Mucosa of stomach (tissue), 1 donor: ENCODE data around the gene FOXN3.

ENCODE experiments used
- H3K27me3 ChIP-seq: one replicate; pipeline ENCODE4 v1.7.0; 2013; ENCODE audit warnings: mild to moderate bottlenecking, low read length; ENCODE audit not compliant: control insufficient read depth, insufficient read depth
- H3K36me3 ChIP-seq: one replicate; pipeline ENCODE4 v1.7.0; 2013; ENCODE audit warnings: low read length; ENCODE audit not compliant: control insufficient read depth, insufficient read depth
- H3K4me1 ChIP-seq: one replicate; pipeline ENCODE4 v1.7.0; 2013; ENCODE audit warnings: mild to moderate bottlenecking, low read length; ENCODE audit not compliant: control insufficient read depth, insufficient read depth
- H3K4me3 ChIP-seq: one replicate; pipeline ENCODE4 v1.7.0; 2013; ENCODE audit warnings: low read length
- H3K9ac ChIP-seq: one replicate; pipeline ENCODE4 v1.7.0; 2013; ENCODE audit warnings: mild to moderate bottlenecking, low read length, moderate library complexity
- H3K9me3 ChIP-seq: one replicate; pipeline ENCODE4 v1.7.0; 2013; ENCODE audit warnings: mild to moderate bottlenecking, low read length, moderate library complexity; ENCODE audit not compliant: control insufficient read depth
- donor health status: Pancreatic carcinoma.

Gene FOXN3

DNA sequence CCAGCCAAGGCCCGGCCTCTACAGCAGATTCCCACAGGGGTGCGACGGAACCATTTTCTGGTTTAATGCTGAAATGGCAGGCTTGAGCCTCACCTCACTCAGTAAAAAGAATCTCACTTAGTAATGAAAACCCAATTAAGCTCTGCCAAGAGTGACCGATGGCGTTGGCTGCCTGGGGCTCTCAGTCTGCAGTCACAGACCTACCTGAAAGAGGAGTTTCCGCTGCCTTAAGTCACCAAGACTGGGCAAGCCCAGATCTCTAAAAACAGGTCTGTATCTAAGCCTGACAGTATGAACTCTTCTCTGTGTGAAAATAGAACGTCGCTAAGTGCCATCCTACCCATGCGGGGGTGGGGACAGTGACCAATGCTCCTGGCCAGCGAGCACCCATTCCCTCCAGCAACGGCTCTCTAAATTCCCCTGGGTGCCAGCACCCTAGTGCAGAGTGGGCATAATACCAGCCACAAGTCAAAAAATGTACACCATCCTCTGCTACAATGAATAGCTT, 107.3 kb downstream of the FOXN3 start:
- Histone ChIP-seq H3K9me3 (no peaks in the 10 kb centered on the region), H3K27me3 (no peaks in the 10 kb centered on the region), H3K4me3 (no peak overlapping the region), H3K36me3 (no peaks in the 10 kb centered on the region), H3K4me1 (peaks cover 18% of the 10 kb centered on the region), H3K9ac (no peak overlapping the region)

DNA sequence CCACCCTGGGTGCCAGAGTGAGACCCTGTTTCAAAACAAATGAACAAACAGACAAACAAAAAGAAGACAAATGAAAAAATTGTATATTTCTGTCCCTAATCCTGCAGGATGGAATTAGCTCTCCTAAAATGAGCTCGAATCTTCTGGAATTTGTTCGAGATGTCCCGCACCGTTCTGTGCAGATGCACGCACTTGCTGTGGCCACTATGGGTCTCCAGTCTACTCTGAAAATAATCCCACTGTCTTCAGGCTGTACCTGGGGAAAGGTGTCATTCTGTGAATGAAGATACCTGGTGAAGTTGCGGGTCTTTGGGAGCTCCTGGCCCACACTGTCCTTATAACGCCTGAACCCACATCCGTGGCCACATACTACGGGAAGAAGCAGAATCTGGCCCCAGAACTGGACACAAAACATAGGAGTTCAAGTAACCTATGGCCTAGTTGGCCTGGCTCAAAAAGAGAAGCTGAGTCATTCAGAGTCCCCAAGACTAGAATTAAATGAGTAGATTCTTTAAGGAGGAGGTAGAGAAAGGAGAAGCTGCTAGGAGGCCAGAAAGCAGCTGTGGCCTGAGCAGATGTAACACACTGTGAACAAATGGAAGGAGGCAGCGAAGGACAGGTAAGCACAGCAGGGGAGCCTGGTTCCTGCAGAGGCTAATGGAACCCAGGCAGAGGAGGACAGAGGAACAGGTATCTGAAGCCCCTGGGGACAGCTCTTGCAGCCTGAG, 108.6 kb downstream of the FOXN3 start:
- Histone ChIP-seq H3K4me3 (no peak overlapping the region), H3K27me3 (no peaks in the 10 kb centered on the region), H3K4me1 (peaks cover 28% of the 10 kb centered on the region), H3K9me3 (no peaks in the 10 kb centered on the region), H3K9ac (no peak overlapping the region), H3K36me3 (no peaks in the 10 kb centered on the region)

- no peaks in the 10 kb centered on the region for H3K36me3 ChIP-seq
- H3K9me3 ChIP-seq: no peaks in the 10 kb centered on the region
- no peak overlapping the region for H3K9ac ChIP-seq
- no peak overlapping the region for H3K4me3 ChIP-seq
- H3K4me1 ChIP-seq: peaks cover 28% of the 10 kb centered on the region
- no peaks in the 10 kb centered on the region for H3K27me3 ChIP-seq
Measured at GRCh38 chr14:89307409-89307808, 109.6 kb downstream of the FOXN3 start.

GRCh38 chr14:89304972-89305703, 111.9 kb downstream of the FOXN3 start:
- Histone ChIP-seq H3K9ac (no peak overlapping the region), H3K4me1 (peaks cover 28% of the 10 kb centered on the region), H3K4me3 (no peak overlapping the region), H3K27me3 (no peaks in the 10 kb centered on the region), H3K9me3 (no peaks in the 10 kb centered on the region), H3K36me3 (no peaks in the 10 kb centered on the region)

GRCh38 chr14:89304561-89304960, 112.5 kb downstream of the FOXN3 start:
- Histone ChIP-seq H3K36me3 (no peaks in the 10 kb centered on the region), H3K27me3 (no peaks in the 10 kb centered on the region), H3K4me3 (no peak overlapping the region), H3K4me1 (peaks cover 28% of the 10 kb centered on the region), H3K9ac (peak overlapping the region; percentile 3), H3K9me3 (no peaks in the 10 kb centered on the region)

DNA sequence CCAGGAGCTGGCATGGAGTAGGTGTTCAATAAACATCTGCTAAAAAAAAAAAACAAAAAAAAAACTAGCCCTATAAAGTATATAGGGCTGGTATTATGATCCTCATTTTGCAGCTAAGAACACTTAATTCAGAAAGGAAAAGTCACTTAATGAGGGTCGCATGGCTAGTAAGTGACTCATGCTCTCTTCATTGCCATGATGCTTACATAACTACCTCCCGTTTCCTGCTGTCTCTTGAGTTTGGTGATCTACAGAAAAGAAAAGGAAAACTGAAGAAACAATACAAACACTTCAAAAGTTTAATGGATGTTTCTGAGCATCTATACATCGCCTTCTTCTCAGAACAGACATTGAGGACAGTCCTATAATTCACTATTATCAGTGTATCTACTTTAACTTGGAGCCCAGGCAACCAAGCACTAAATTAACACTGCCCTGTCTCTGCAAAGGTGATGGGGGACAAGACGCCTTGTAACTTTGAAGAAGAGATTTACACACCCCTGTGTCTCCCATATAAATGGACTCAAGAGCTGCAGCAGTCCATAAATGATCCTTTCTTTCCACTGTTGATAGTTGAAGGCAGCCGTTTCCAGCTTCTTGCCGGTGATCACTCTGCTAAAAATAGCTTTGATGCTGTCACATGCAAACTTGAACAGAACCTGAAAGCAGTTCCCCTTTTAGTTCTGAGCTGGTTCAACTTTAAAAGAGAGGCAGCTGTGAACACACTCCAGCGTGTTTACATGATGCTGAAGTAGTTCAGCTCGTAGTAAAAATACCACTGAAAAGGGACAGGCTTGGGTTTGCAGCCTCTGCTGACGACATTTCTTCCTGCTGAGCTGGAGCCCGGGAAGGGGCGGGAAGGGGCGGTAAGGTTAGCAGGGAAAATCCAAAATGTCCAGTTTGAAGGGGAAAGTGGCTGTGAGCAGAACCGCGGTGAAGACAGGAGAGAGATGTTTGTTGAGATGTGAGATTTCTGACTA, 113.3 kb downstream of the FOXN3 start:
- Histone ChIP-seq H3K4me3 (no peak overlapping the region), H3K27me3 (no peaks in the 10 kb centered on the region), H3K9ac (peak overlapping the region; percentile 3), H3K36me3 (no peaks in the 10 kb centered on the region), H3K4me1 (peaks cover 25% of the 10 kb centered on the region), H3K9me3 (no peaks in the 10 kb centered on the region)

GRCh38 chr14:89302396-89302950, 114.6 kb downstream of the FOXN3 start:
- H3K27me3 ChIP-seq: no peaks in the 10 kb centered on the region
- no peaks in the 10 kb centered on the region for H3K9me3 ChIP-seq
- H3K4me1 ChIP-seq: peaks cover 21% of the 10 kb centered on the region
- no peak overlapping the region for H3K4me3 ChIP-seq
- no peaks in the 10 kb centered on the region for H3K36me3 ChIP-seq
- no peak overlapping the region for H3K9ac ChIP-seq

DNA sequence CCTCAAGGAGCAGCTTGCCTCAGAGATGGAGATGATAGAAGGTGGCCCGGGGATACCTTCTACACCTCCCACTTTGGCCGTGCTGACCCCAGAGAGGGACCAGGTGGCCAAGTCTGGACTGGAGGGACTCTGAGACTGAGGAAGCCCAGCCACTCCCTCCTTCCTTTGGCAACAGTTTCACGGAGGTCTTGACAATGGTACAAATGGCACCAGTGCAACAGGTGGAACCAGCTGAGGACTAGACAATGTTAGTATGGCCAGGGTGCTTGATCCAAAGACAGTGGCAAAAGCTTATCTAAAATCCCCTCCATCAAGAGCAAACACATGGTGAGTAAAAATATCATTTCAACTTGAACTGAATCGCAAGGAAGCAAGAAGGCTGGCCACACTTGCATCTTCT, 117.4 kb downstream of the FOXN3 start:
- no peaks in the 10 kb centered on the region for H3K9me3 ChIP-seq
- H3K9ac ChIP-seq: no peak overlapping the region
- H3K36me3 ChIP-seq: no peaks in the 10 kb centered on the region
- H3K4me1 ChIP-seq: peaks cover 9% of the 10 kb centered on the region
- H3K27me3 ChIP-seq: no peaks in the 10 kb centered on the region
- H3K4me3 ChIP-seq: no peak overlapping the region

GRCh38 chr14:89298056-89298834, 118.8 kb downstream of the FOXN3 start:
- Histone ChIP-seq H3K4me3 (no peak overlapping the region), H3K9ac (no peak overlapping the region), H3K27me3 (no peaks in the 10 kb centered on the region), H3K36me3 (no peaks in the 10 kb centered on the region), H3K4me1 (peaks cover 8% of the 10 kb centered on the region), H3K9me3 (no peaks in the 10 kb centered on the region)

DNA sequence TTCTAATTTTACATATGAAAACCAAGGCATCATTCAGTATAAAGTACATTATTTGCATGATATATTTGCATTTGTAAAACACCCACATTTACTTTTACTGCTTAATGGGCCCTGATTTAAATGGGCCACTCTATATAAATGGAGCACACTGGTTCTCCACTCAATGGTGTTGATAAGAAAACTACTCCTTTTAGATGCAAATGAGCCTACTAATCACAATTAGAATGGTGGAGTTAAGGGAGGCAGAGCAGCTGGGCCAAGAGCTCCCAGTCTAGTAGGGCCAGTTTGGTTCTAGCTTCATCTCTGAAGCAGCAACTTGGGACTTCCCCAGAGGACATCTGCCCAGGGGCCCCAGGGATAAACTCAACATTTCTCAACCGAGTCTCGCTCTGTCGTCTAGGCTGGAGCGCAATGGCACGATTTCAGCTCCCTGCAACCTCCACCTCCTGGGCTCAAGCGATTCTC, 120.7 kb downstream of the FOXN3 start:
- Histone ChIP-seq H3K9ac (no peak overlapping the region), H3K9me3 (no peaks in the 10 kb centered on the region), H3K4me1 (peaks cover 8% of the 10 kb centered on the region), H3K36me3 (no peaks in the 10 kb centered on the region), H3K27me3 (no peaks in the 10 kb centered on the region), H3K4me3 (no peak overlapping the region)

DNA sequence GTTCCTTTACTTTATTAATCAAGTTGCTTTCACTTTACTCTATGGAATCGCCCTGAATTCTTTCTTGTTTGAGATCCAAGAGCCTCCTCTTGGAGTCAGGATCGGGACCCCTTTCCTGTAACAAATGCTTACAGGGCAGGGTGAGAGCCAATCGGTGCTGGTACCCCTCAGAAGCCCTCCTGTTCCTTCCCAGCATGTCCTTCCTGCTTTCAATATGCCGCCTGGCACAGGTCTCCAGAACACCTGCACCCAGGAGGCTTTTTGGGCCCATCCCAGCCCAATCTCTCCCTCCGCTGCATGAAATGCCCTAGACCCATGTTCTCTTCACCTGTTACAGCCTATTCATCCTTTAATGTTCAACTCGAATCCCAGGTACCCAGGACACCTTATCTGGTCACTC, 122.2 kb downstream of the FOXN3 start:
- H3K27me3 ChIP-seq: no peaks in the 10 kb centered on the region
- no peak overlapping the region for H3K4me3 ChIP-seq
- no peaks in the 10 kb centered on the region for H3K36me3 ChIP-seq
- no peak overlapping the region for H3K9ac ChIP-seq
- H3K9me3 ChIP-seq: no peaks in the 10 kb centered on the region
- H3K4me1 ChIP-seq: peaks cover 8% of the 10 kb centered on the region
